GM21723 (cell line): ENCODE results near the gene RBM39.
"Not testable (repeated sequence)": the region's sequence is repeated elsewhere in the genome, so short reads cannot be mapped to it uniquely, and the experiment has no call there.

Source experiments
- ATAC-seq: cut with Tn5 transposase; IDR thresholded peaks from one replicate; pipeline ENCODE4 v1.9.1; 2021; ENCODE audit warnings: mild to moderate bottlenecking, moderate library complexity; ENCODE audit not compliant: unreplicated experiment

Gene RBM39

GRCh38 chr20:35757098-35757705, 15.1 kb upstream of the RBM39 start:
- ATAC-seq: no peak

- ATAC-seq: no peak
Observed at GRCh38 chr20:35756404-35756803, 14.3 kb upstream of the RBM39 start.

- ATAC-seq: no peak
Observed at GRCh38 chr20:35750611-35751010, 8.6 kb upstream of the RBM39 start.

GRCh38 chr20:35744492-35744841, 2.4 kb upstream of the RBM39 start:
- not testable (repeated sequence) for ATAC-seq

- no peak for ATAC-seq
Observed at GRCh38 chr20:35743693-35744491, 1.8 kb upstream of the RBM39 start.

- peak; percentile 39 for ATAC-seq
Observed at GRCh38 chr20:35742741-35743523, 872 bp upstream of the RBM39 start.

- ATAC-seq: no peak
Observed at GRCh38 chr20:35739294-35740163, 2.5 kb downstream of the RBM39 start.

GRCh38 chr20:35738410-35739179, 3.5 kb downstream of the RBM39 start:
- no peak for ATAC-seq

GRCh38 chr20:35737865-35738333, 4.2 kb downstream of the RBM39 start:
- ATAC-seq: no peak

GRCh38 chr20:35735826-35736470, 6.1 kb downstream of the RBM39 start:
- no peak for ATAC-seq

GRCh38 chr20:35734777-35735649, 7.0 kb downstream of the RBM39 start:
- ATAC-seq: no peak

GRCh38 chr20:35734374-35734773, 7.7 kb downstream of the RBM39 start:
- no peak for ATAC-seq

- no peak for ATAC-seq
Observed at GRCh38 chr20:35732644-35732982, 9.4 kb downstream of the RBM39 start.

- no peak for ATAC-seq
Observed at GRCh38 chr20:35731862-35732643, 10.0 kb downstream of the RBM39 start.

GRCh38 chr20:35731469-35731788, 10.6 kb downstream of the RBM39 start:
- ATAC-seq: no peak

- ATAC-seq: no peak
Observed at GRCh38 chr20:35730583-35731468, 11.2 kb downstream of the RBM39 start.
